HL-60/S4 (cell line): Measurements from ENCODE around the gene CLK4.

Source experiments
- in situ Hi-C: fragments of 300-500 bp; cut with MboI; formaldehyde crosslinking; loops from 2 replicates; pipeline ENCODE4 v1.14.3; 2022; ENCODE audit warnings: low sequenced_read_pairs

CLK4 gene

DNA sequence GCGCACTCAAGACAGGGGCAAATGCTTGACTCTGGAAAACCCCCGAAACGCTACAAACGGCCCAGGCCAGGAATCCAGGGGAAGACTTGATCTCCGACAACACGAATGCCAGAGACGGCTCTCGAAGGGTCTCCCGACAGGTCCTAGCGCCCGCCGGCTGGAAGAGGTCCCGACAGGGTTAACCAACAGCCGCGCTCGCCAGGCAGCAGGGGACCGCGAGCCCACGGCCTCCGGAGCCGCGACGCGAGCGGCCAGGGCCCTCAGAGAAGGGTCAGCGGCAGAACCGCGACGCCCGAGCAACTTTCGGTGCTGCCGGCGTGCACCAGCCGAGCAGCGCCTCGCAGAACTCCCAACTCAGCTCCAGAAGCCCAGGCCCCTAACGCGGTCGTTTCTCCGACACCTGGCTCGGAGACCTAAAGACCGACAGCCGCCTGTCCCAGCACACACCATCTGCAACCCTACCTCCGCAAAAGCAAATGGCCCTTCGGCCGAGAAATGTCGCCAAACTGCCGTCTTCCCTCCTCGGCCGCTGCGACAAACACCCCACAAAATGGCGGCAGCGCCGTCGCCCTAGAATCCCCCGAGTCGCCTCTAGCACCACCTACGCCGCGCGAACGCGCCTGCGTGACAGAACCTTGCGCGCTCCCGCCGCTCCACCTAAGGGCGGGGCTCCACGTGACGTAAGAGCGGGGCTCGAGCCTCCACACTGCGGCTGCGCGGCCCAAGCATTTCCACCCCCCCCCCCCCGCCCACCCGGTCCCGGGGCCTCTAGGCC, at the start of gene CLK4:
Gene CLK4, minus strand, starts transcription at position 567 of the 775 bp plus-strand sequence. CDS start 3,634 bp downstream, outside the sequence.
- in situ Hi-C loops: no loop called here

DNA sequence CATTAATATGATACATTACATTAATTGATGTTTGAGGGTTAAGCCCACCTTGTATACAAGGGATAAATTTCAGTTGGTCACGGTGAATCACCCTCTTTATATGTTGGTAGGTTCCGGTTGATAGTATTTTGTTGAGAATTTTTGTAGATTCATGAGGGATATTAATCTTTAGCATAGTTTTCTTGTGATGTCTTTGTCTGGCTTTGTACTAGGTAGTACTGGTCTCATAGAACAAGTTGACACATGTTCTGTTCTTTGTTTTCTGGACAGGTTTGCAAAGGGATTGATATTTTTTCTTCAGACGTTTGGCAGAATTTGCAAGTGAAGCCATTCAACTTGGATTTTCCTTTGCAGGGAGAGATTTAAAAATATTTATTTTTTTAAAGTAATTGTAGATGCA, 49.1 kb upstream of the CLK4 start:
- in situ Hi-C loops: no loop called here

DNA sequence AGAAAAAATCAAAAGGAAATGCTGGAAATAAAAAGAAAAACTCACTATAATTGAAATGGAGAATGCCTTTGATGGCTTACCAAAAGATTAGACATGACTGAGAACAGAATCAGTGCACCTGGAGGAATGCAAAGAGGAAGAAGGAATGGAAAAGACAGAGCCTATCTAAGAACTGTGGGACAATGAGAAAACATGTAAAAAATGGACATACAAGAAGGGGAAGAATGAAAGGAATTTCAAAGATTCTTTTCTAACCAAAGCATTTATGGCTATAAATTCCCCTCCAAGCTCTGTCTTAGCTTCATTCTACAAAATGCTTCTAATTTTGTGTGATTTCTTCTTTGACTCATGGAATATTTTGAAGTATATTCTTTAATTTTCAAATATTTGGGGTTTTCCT, 47.5 kb upstream of the CLK4 start:
- in situ Hi-C loops: no loop called here

DNA sequence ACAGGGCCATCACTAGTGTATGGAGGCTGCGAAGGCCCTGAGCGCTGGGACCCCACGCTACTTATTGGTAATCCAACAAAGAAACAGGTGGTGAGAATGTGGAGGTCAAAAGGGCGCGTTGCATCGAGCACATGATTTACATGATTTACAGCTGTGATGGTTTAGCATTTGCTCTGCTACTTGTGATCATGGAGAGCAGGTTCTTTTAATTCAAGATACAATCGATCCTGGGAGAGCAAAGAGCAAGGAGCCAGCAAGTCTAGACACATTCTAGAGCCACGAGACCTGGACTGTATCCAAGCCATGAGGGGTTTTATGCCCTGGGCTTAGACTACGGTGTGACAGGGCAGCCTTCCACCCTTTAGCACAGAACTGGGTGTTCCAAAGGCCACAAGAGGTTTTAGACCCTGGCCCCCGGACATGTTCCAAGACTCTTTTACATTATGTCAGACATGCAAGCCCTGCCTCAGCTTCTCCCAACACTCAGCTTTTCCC, 47.0 kb upstream of the CLK4 start:
- in situ Hi-C loops: no loop called here

- in situ Hi-C loops: no loop called here
These were observed 45.8 kb upstream of the CLK4 start for GRCh38 chr5:178672630-178673029.

GRCh38 chr5:178671602-178672144, 44.8 kb upstream of the CLK4 start:
- in situ Hi-C loops: no loop called here

DNA sequence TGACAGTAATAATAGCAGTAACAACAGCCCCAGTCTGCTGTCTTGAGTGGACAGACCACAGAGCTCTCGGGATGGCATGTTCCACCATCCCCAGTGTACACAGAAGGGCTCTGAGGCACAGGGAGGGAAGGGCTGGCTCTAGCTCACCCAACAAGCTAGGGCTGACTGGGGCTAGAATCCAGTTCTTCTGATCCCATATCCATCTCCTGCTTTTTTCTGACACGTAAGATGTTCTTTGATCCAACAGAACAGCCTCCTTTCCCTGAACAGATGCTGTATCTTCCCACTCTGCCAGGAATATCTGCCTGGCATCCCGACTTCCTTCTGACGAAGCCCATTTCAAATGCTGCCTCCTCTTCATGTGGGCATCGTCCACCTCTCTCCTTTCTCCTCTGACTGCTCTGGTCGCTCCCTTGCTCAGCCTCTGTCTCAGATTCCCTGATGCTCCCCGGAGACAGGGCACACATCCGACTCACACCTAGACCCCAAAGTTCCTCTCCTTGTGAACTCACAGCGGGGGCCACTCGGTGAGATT, 43.6 kb upstream of the CLK4 start:
- in situ Hi-C loops: no loop called here

DNA sequence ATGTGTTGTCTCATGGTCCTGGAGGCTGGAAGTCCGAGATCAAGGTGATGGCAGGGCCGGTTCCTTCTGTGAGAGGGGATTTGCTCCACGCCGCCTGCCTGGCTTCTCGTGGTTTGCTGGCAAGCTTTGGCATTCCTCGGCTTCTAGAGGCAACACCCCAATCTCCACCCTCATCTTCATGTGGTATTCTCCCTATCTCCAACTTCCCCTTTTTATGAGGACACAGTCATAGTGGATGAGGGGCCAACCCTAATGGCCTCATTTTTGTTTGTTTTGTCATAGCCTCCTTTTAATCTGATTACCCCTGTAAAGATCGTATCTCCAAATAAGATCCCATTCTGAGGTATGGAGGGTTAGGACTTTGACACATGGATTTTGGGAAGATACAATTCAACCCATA, 41.7 kb upstream of the CLK4 start:
- in situ Hi-C loops: no loop called here

DNA sequence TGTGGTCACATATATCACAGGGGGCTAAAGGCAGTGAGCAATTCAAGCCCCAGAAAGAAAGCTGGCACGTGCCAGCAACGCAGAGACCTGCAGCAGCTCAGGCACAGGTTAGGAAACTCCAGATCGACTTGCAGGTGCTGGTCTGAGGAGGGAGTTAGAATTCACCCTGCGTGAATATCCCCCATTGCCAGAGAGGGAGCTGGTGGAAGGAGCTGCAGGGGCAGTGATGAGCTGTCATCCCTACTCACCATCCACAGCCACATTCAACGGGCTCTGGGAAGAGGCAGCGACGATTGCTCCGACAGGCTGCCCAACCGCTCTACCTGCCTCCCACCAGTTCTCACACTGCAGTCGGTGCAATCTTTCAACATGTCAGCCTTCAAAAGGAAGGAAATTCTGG, 40.8 kb upstream of the CLK4 start:
- in situ Hi-C loops: no loop called here

DNA sequence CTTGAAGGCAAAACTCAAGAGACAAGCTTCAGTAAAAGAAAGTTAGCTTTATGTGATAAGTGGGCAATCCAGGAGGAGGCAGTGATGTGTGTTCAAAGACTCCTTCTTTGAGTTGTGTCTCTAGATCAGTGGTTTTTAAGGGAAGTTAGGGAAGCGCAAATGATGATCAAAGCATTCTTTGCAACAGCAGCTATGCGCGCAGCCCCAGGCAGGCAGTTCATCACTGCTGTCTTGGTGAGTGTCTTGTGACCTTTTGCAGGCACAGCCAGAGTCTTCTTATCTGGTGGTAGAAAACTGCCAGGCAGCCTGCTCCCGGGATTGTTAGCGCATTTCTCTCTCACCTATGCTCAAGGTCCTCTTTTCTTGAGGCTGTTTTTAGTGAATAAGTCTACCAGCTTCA, 40.3 kb upstream of the CLK4 start:
- in situ Hi-C loops: no loop called here

DNA sequence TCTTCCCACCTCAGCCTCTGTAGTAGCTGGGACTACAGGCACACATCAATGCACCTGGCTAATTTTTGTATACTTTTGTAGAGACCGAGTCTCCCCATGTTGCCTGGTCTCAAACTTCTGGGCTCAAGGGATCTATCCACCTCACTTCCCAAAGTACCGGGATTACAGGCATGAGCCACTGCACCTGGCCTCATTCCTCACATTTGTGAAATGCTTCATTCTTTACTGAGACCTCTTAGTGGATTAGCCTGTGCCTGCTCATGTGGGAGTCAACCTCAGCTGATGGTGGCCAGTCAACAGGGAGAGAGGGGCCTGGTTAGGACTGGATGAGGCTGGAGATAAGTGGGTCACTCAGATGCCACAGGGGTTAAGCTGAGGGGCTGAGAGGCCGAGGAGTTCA, 37.3 kb upstream of the CLK4 start:
- in situ Hi-C loops: no loop called here

GRCh38 chr5:178662541-178662860, 35.7 kb upstream of the CLK4 start:
- in situ Hi-C loops: no loop called here

DNA sequence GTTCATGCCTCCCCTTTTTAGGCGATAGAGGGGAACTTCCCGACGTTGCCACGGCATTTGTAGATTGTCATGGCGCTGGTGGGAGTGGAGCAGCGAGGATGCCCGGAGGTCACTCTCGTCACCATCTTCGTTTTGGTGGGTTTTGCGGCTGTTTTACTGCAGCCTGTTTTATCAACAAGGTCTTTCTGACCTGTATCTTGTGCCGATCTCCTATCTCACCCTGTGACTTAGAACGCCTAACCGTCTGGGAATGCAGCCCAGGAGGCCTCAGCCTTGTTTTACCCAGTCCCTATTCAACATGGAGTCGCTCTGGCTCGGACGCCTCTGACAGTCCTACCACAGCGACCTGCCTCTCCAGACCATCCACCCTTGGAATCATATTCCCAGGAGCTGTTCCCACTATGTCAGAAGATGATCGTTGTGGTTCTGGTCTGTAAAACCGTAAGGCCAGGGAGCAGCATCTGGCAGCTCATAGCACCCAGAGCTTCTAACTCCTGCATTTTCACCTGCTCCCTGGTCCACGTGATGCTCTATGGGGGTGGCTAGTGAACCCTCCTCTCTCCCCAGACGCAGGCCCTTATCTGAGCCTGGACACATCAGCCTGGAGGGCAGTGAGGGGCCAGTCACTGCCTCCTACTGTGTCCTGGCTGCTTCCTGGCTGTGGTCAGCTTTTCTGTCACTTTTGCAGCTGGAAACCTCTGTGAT, 35.1 kb upstream of the CLK4 start:
- in situ Hi-C loops: no loop called here

DNA sequence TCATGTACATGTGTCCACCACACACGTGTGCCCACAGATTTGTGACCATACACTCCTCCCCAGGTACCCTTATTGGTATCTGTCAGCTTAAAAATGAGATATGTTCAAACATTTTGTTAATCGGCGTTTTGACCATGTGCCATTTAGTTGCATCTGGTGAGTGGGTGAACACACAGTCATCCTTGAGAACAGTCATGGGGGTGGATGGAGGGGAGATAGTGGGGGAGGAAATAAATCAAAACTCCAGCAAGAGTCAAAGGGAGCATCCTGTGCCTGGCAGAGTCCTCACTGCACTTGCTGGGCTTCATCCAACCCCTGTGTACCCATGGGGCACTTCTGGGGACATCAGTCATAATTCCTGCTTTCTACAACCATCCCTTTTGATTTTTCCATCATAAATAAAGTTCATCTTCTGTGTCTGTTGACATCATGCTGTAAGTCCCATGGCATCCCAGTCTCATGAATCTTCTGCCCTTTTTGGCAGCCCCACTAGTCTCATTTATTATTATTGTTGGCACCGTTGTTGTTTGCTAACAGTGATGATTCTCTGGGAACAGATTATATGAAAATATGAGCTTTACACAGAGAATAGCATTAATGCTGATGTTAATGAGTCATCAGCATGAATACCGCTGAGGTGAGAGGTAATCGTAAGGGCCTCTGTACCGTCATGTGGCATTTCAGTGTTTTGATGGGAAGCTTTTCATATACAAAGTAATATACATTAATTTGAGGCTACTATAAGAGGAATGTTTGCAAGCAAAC, 24.4 kb upstream of the CLK4 start:
- in situ Hi-C loops: no loop called here

DNA sequence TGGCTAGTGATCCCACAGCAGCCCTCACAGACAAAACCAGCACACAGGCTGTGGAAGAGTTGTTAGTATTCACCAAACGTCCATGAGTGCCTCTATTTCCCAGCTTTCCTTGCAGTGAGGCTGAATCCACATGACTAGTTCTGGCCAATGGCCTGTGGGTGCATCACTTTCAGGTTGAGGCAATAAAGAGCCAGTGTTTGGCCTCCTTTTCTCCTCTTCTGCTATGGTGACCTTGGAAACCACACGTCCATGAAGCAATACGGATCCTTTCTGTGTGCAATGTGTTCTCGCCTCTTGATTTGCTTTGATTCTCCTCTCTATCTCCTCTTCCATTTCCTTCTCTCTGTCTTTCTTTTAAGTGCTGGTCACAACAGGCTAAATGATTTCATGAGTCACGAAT, 23.4 kb upstream of the CLK4 start:
- in situ Hi-C loops: no loop called here

DNA sequence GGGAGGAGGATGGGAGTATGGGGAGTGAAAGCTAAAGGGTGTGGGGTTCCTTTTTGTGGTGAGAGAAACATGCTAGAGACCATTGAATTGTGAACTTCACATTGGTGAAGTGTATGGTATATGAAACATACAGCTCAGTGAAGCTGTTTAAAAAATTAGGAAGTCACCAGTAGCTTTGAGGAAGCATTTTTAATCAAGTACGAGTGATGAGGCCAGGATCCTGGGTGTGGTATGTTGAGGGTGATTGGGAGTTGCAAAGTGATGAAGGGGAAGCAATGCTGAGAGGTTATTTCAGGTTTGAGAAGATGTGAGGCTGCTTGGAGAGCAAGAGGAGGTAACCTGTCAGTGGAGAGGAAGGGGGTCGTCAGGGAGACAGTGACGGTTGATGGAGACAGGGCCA, 22.7 kb upstream of the CLK4 start:
- in situ Hi-C loops: no loop called here

GRCh38 chr5:178644826-178645545, 18.1 kb upstream of the CLK4 start:
- in situ Hi-C loops: no loop called here

- in situ Hi-C loops: no loop called here
These were observed 15.6 kb upstream of the CLK4 start for GRCh38 chr5:178642351-178642909.

DNA sequence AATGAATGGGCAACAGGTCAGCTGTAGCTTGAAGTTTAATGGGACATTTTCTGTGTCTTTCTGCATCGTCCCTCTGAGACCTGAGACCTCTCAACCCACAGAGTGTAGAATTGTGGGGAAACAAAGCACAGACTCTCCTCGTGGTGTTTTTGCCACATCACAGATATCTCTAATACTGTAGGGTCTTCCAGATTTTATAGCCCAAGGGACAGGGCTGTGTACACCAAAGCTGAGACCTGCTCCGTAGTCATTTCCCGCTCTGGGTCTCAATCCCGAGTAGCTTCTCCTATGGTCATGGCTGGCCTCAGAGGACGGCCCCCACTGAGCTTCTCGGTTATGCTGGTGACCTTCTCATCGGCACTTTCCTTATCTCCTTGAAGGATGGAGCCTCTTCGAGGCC, 14.9 kb upstream of the CLK4 start:
- in situ Hi-C loops: no loop called here

DNA sequence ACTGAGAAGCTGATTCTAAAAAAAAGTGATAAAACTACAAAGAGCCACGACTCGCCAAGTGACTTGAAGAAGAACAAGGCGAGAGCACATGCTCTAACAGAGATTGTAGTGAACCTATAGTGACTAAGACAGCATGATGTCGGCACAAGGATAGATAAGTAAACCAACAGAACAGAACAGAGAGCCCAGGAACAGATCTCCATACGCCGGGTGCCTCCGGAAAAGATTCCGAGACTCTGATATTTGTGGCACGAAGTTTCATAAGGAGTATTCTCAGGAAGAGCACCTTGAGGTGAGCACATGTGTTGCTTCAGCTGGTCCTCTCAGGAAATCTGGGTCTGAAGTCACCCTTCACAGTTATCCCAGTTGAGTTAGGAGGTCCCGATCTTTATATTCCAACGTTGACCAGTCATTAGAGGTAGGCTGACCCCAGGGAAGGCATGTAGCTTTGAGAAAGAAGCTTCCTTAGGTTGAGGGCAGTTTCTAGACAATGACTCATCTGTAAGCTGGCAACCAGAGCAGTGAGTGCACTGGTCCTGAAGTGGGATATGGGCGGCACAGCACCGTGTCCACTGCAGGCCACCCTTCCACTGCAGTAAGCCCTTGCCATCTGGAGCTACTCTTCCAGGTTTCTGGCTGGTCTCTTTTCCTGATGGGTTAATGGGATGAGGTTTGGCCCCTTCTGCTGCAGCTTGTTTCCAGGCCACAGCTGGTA, 13.6 kb upstream of the CLK4 start:
- in situ Hi-C loops: no loop called here
